ENCODE data around the gene PEX14. TPM values are rescaled to one million over a fixed set of nuclear protein-coding genes. Genes with fewer than 3 reads are reported as not detected.
"Not testable (repeated sequence)": the region's sequence is repeated elsewhere in the genome, so short reads cannot be mapped to it uniquely, and the experiment has no call there.

Gene PEX14, protein sequence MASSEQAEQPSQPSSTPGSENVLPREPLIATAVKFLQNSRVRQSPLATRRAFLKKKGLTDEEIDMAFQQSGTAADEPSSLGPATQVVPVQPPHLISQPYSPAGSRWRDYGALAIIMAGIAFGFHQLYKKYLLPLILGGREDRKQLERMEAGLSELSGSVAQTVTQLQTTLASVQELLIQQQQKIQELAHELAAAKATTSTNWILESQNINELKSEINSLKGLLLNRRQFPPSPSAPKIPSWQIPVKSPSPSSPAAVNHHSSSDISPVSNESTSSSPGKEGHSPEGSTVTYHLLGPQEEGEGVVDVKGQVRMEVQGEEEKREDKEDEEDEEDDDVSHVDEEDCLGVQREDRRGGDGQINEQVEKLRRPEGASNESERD
- 29.7 to 31.4 TPM (median 30.9 TPM) in 3 replicates for total RNA-seq

DNA sequence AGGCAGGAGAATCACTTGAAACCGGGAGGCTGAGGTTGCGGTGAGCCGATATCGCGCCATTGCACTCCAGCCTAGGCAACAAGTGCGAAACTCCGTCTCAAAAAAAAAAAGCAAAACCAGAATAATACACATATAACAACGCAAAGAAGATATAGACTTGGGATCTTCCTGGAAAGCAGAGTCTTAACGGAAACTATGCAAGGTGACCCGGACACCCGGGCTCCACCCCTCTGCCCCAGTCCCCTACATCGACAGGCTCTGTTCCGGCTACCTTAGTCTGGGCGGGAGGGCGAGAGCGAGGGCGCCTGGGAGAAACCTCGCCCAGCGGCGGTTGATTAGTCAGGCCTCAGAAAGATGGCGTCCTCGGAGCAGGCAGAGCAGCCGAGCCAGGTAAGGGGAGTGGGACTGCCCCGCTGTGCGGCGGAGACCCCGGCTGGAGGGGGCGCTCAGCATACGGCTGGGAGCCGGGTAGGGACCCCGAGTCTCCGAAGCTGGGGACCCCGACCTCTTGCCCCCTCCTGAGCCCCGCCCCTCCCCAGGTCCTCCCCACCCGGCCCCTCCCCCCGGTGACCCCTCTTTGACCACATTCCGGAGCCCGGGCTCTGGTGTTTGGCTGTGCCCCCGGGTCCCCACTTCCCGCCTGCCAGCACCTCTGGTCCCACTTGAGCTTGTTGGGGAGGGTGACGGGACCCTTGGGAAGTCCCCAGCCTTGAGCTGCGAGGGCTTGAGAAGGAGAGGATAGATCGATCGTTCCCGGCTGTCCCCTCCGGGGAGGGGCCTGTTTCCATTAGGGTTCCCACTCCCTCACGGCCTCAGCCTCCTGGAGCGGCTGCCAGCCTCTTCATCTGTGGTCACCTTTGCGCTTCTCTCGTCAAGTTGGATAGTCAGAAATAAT is at the start of gene PEX14:
Gene PEX14 (plus strand): TSS at position 338 of the 895 bp plus-strand sequence. CDS start 17 bp downstream, at position 355.
- Mint-ChIP-seq H3K4me1 (peaks cover 38% of the 10 kb centered on the region), H3K27ac (peak within 1 kb of the TSS; percentile 96), H3K36me3 (no peaks in the 10 kb centered on the region), H3K4me3 (peak within 1 kb of the TSS; percentile 89), H3K27me3 (ENCODE audit: low read depth) (no peaks in the 10 kb centered on the region), H3K9me3 (no peaks in the 10 kb centered on the region)
- TF ChIP-seq, protein P1, sequence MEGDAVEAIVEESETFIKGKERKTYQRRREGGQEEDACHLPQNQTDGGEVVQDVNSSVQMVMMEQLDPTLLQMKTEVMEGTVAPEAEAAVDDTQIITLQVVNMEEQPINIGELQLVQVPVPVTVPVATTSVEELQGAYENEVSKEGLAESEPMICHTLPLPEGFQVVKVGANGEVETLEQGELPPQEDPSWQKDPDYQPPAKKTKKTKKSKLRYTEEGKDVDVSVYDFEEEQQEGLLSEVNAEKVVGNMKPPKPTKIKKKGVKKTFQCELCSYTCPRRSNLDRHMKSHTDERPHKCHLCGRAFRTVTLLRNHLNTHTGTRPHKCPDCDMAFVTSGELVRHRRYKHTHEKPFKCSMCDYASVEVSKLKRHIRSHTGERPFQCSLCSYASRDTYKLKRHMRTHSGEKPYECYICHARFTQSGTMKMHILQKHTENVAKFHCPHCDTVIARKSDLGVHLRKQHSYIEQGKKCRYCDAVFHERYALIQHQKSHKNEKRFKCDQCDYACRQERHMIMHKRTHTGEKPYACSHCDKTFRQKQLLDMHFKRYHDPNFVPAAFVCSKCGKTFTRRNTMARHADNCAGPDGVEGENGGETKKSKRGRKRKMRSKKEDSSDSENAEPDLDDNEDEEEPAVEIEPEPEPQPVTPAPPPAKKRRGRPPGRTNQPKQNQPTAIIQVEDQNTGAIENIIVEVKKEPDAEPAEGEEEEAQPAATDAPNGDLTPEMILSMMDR (IDR thresholded peaks at IDR 0.05; ENCODE audit: unreplicated experiment), result no peak
- peak; percentile 69 to 76 for DNase-seq (ENCODE audit: low spot score in 2 of 2, unreplicated experiment in 2 of 2)

DNA sequence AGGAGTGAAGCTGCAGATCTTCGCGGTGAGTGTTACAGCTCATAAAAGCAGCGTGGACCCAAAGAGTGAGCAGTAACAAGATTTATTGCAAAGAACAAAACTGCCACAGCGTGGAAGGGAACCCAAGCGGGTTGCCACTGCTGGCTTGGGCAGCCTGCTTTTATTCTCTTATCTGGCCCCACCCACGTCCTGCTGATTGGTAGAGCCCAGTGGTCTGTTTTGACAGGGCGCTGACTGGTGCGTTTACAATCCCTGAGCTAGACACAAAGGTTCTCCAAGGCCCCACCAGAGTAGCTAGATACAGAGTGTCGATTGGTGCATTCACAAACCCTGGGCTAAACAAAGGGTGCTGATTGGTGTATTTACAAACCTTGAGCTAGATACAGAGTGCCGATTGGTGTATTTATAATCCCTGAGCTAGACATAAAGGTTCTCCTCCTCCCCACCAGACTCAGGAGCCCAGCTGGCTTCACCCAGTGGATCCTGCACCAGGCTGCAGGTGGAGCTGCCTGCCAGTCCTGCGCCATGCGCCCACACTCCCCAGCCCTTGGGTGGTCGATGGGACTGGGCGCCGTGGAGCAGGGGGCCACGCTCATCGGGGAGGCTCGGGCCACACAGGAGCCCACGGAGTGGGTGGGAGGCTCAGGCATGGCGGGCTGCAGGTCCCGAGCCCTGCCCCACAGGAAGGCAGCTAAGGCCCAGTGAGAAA is 48.8 kb upstream of the PEX14 start:
- not testable (repeated sequence) for H3K27me3 Mint-ChIP-seq (ENCODE audit: low read depth); H3K4me3 Mint-ChIP-seq; H3K9me3 Mint-ChIP-seq; DNase-seq (ENCODE audit: low spot score in 2 of 2, unreplicated experiment in 2 of 2); H3K27ac Mint-ChIP-seq; H3K36me3 Mint-ChIP-seq
- H3K4me1 Mint-ChIP-seq, result peaks cover 14% of the 10 kb centered on the region

DNA sequence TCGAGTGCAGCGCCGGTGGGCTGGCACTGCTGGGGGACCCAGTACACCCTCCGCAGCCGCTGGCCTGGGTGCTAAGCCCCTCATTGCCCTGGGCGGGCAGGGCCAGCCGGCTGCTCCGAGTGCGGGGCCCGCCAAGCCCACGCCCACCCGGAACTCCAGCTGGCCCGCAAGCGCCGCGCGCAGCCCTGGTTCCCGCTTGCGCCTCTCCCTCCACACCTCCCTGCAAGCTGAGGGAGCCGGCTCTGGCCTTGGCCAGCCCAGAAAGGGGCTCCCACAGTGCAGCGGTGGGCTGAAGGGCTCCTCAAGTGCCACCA is 48.3 kb upstream of the PEX14 start:
- H3K27ac Mint-ChIP-seq; H3K36me3 Mint-ChIP-seq; H3K4me3 Mint-ChIP-seq; H3K27me3 Mint-ChIP-seq (ENCODE audit: low read depth); DNase-seq (ENCODE audit: low spot score in 2 of 2, unreplicated experiment in 2 of 2); H3K9me3 Mint-ChIP-seq: not testable (repeated sequence)
- peaks cover 19% of the 10 kb centered on the region for H3K4me1 Mint-ChIP-seq

DNA sequence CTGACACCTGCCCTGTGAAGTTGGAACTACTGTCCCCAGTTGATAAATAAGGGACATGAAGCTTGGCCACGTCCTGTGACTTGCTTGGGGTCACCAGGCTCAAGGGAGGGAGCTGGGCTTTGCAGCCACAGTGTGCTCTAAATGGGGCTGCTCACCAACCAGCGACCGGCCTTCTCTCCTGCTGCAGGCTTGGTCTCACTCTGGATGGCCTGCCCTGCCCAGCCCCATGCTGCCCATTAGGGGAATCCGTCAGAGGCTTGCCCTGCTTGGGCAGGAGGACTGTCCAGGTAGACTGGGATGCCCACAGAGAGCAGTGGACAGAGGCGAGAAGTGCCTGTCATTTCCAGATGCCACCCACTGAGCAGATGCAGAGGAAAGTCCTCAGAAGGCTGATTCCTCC is 45.8 kb upstream of the PEX14 start:
- no peaks in the 10 kb centered on the region for H3K27me3 Mint-ChIP-seq (ENCODE audit: low read depth)
- no peak overlapping the region for H3K4me3 Mint-ChIP-seq
- TF ChIP-seq, protein P1 (IDR thresholded peaks at IDR 0.05; ENCODE audit: unreplicated experiment), result no peak
- no peak overlapping the region for H3K27ac Mint-ChIP-seq
- H3K4me1 Mint-ChIP-seq, result peaks cover 16% of the 10 kb centered on the region
- no peak for DNase-seq (ENCODE audit: low spot score in 2 of 2, unreplicated experiment in 2 of 2)
- H3K9me3 Mint-ChIP-seq, result no peaks in the 10 kb centered on the region
- H3K36me3 Mint-ChIP-seq, result no peaks in the 10 kb centered on the region

DNA sequence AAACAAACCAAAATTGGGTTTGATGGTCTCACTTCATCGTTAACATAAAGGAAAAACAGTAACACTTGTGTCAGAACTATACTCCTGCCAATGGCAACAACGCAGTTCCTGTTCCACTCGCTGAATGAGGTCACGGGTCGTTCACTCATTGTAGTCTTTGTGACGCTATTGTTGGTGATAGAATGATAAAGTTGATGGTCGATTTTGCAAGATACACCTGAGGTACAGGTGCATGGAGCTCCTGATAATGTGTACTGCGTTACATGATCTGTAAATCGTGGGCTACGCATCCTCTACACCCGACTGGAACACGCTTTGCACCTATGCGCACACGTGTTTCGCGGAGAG is 44.9 kb upstream of the PEX14 start:
- no peak for DNase-seq (ENCODE audit: low spot score in 2 of 2, unreplicated experiment in 2 of 2)
- Mint-ChIP-seq H3K27ac (no peak overlapping the region), H3K4me3 (peak overlapping the region; percentile 86)

More for the DNA sequence above, 44.9 kb upstream of the PEX14 start:
- Mint-ChIP-seq H3K36me3 (no peaks in the 10 kb centered on the region), H3K4me1 (peaks cover 15% of the 10 kb centered on the region), H3K27me3 (ENCODE audit: low read depth) (no peaks in the 10 kb centered on the region), H3K9me3 (no peaks in the 10 kb centered on the region)
- TF ChIP-seq, protein P1 (IDR thresholded peaks at IDR 0.05; ENCODE audit: unreplicated experiment), result no peak

Measured in mesothelial cell of epicardium (in vitro differentiated cells).